PC-3 (cell line): ENCODE measurements around the gene DBNL. TPM values are rescaled to one million over a fixed set of nuclear protein-coding genes. Genes with fewer than 3 reads are reported as not detected.

Experiments used
- ATAC-seq: fragments of 200-7000 bp; cut with Tn5 transposase; 2 replicates; pipeline ENCODE4 v1.9.1; 2020; ENCODE audit warnings: mild to moderate bottlenecking, moderate library complexity
- BruUV-seq: library from RNA; stranded (reverse); fragments of 400-500 nt; replicated peaks from 2 replicates; lab custom pipeline; 2021; lab: Mats Ljungman, UMichigan
- CTCF ChIA-PET: fragments of 300-600 bp; sonication (Branson Sonifier 250); formaldehyde crosslinking; loops from one replicate; lab custom pipeline; 2022; ENCODE audit warnings: antibody characterized with exemption; lab: Charles Lee
- POLR2A ChIA-PET: fragments of 300-600 bp; sonication (Branson Sonifier 250); formaldehyde crosslinking; loops from one replicate; lab custom pipeline; 2022; ENCODE audit warnings: antibody characterized with exemption; ENCODE audit not compliant: unreplicated experiment; lab: Charles Lee
- DNase-seq: peaks from one replicate; pipeline ENCODE4 v3.0.0-alpha.2; 2015
- H2AFZ ChIP-seq: fragments of 300-600 bp; sonication (generic); 2 replicates; pipeline ENCODE4 v1.6.0; 2016; ENCODE audit warnings: antibody characterized with exemption, low read length
- H3F3A ChIP-seq: fragments of 300-600 bp; sonication (generic); one replicate; pipeline ENCODE4 v1.6.0; 2017; ENCODE audit warnings: antibody characterized with exemption, low read length, control low read depth, mild to moderate bottlenecking; ENCODE audit not compliant: unreplicated experiment
- H3K27ac ChIP-seq: fragments of 300-600 bp; sonication (generic); 2 replicates; pipeline ENCODE4 v1.5.1; 2016; ENCODE audit warnings: mild to moderate bottlenecking, low read length
- H3K27me3 ChIP-seq: fragments of 300-600 bp; sonication (generic); 2 replicates; pipeline ENCODE4 v1.6.1; 2016; ENCODE audit warnings: low read length, mixed read lengths
- H3K36me3 ChIP-seq: fragments of 300-600 bp; sonication (generic); 2 replicates; pipeline ENCODE4 v1.6.1; 2016; ENCODE audit warnings: low read depth, mixed run types, low read length, mixed read lengths
- H3K4me1 ChIP-seq: fragments of 300-600 bp; sonication (generic); 2 replicates; pipeline ENCODE4 v1.5.1; 2016; ENCODE audit warnings: low read length; ENCODE audit not compliant: insufficient read depth
- H3K4me2 ChIP-seq: fragments of 300-600 bp; sonication (generic); 2 replicates; pipeline ENCODE4 v1.6.0; 2016; ENCODE audit warnings: low read length
- H3K4me3 ChIP-seq: fragments of 300-600 bp; sonication (generic); 2 replicates; pipeline ENCODE4 v1.5.1; 2016; ENCODE audit warnings: mild to moderate bottlenecking, low read length, mixed read lengths
- H3K79me2 ChIP-seq: fragments of 300-600 bp; sonication (generic); 2 replicates; pipeline ENCODE4 v1.6.1; 2017; ENCODE audit warnings: low read length, mixed read lengths
- H3K9ac ChIP-seq: fragments of 300-600 bp; sonication (generic); 2 replicates; pipeline ENCODE4 v1.6.0; 2016; ENCODE audit warnings: mild to moderate bottlenecking, low read length
- H3K9me2 ChIP-seq: fragments of 300-600 bp; sonication (generic); replicated peaks from 2 replicates; pipeline ENCODE4 v1.6.1; 2016; ENCODE audit warnings: mixed run types, low read length, mixed read lengths
- H3K9me3 ChIP-seq: fragments of 300-600 bp; sonication (generic); 2 replicates; pipeline ENCODE4 v1.6.1; 2016; ENCODE audit warnings: low read length, mixed read lengths
- H4K20me1 ChIP-seq: fragments of 300-600 bp; sonication (generic); 2 replicates; pipeline ENCODE4 v1.6.1; 2016; ENCODE audit warnings: low read length, mixed read lengths
- CTCF ChIP-seq: fragments of 300-600 bp; sonication (generic); conservative IDR thresholded peaks from 2 replicates; pipeline ENCODE4 v1.5.1; 2017; ENCODE audit warnings: antibody characterized with exemption, low read depth, mild to moderate bottlenecking, low read length
- EZH2 ChIP-seq: fragments of 300-600 bp; sonication (generic); IDR thresholded peaks from one replicate; pipeline ENCODE4 v1.6.1; 2017; ENCODE audit warnings: antibody characterized with exemption, mild to moderate bottlenecking, low read length; ENCODE audit not compliant: unreplicated experiment
- EZH2phosphoT487 ChIP-seq: fragments of 300-600 bp; sonication (generic); IDR thresholded peaks from 2 replicates; pipeline ENCODE4 v1.6.1; 2018; ENCODE audit warnings: mild to moderate bottlenecking, antibody characterized with exemption, low read length, borderline replicate concordance
- intact Hi-C: fragments of 100-400 bp; cut with micrococcal nuclease; formaldehyde crosslinking; loops from 2 replicates; pipeline ENCODE4 v1.9.0; 2023
- total RNA-seq: library from RNA; depleted of rRNA; stranded (reverse); fragments of >200 nt; gene quantifications from 2 replicates; pipeline ENCODE4 v1.2.3, GENCODE V29; 2014

The DBNL gene
- total RNA-seq, 1 experiment from 2014 or later = 108 TPM

GRCh38 chr7:44087911-44088838, 43.7 kb downstream of the DBNL start:
- peak overlapping the region; percentile 76 for H3K27ac ChIP-seq
- intact Hi-C loops = no loop called here

GRCh38 chr7:44093102-44093641, 48.7 kb downstream of the DBNL start:
- Histone ChIP-seq H3K27me3 (no peaks in the 10 kb centered on the region), H3K9ac (no peak overlapping the region), H3K9me2 (no peaks in the 10 kb centered on the region), H4K20me1 (no peaks in the 10 kb centered on the region), H3K4me1 (peaks cover 13% of the 10 kb centered on the region), H2AFZ (no peak overlapping the region), H3K27ac (no peak overlapping the region), H3K36me3 (no peaks in the 10 kb centered on the region), H3K4me2 (no peak overlapping the region), H3K79me2 (no peaks in the 10 kb centered on the region), H3K4me3 (no peak overlapping the region), H3K9me3 (no peaks in the 10 kb centered on the region), H3F3A (no peaks in the 10 kb centered on the region)
- TF ChIP-seq CTCF (no peak), EZH2phosphoT487 (no peak), EZH2 (no peak)
- ATAC-seq (no peak), DNase-seq (no peak)
- CTCF ChIA-PET = no interaction called here
- intact Hi-C loops = no loop called here
- BruUV-seq = no TSS peak
- POLR2A ChIA-PET = no interaction called here

More at GRCh38 chr7:44087911-44088838, 43.7 kb downstream of the DBNL start:
- BruUV-seq = no TSS peak
- TF ChIP-seq EZH2 (no peak), CTCF (no peak), EZH2phosphoT487 (no peak)
- H2AFZ ChIP-seq = peak overlapping the region; percentile 76
- no peaks in the 10 kb centered on the region for H3F3A ChIP-seq
- no peaks in the 10 kb centered on the region for H3K79me2 ChIP-seq
- peak; percentile 82 for ATAC-seq
- H3K27me3 ChIP-seq = no peaks in the 10 kb centered on the region
- H4K20me1 ChIP-seq = no peaks in the 10 kb centered on the region
- ChIA-PET POLR2A (no interaction called here), CTCF (interaction anchor here (0.6 kb wide), 1 partner anchor 36 kb away, joined by 3 read pairs; no protein-coding TSS in a partner anchor)
- H3K4me3 ChIP-seq = no peak overlapping the region
- H3K4me2 ChIP-seq = peak overlapping the region; percentile 28
- peak; percentile 52 for DNase-seq
- no peaks in the 10 kb centered on the region for H3K9me2 ChIP-seq
- no peaks in the 10 kb centered on the region for H3K9me3 ChIP-seq
- H3K4me1 ChIP-seq = peaks cover 23% of the 10 kb centered on the region
- peak overlapping the region; percentile 34 for H3K9ac ChIP-seq
- H3K36me3 ChIP-seq = no peaks in the 10 kb centered on the region
